Camera-type eye (tissue), 1 donor: ENCODE results near the gene ZNF350. TPM values are rescaled to one million over a fixed set of nuclear protein-coding genes. Genes with fewer than 3 reads are reported as not detected.

Experiments
- total RNA-seq: library from RNA; depleted of rRNA; stranded (reverse); fragments of >200 nt; gene quantifications from one replicate; pipeline ENCODE4 v1.2.3, GENCODE V29; 2014

The ZNF350 gene
- 20.3 TPM for total RNA-seq

DNA sequence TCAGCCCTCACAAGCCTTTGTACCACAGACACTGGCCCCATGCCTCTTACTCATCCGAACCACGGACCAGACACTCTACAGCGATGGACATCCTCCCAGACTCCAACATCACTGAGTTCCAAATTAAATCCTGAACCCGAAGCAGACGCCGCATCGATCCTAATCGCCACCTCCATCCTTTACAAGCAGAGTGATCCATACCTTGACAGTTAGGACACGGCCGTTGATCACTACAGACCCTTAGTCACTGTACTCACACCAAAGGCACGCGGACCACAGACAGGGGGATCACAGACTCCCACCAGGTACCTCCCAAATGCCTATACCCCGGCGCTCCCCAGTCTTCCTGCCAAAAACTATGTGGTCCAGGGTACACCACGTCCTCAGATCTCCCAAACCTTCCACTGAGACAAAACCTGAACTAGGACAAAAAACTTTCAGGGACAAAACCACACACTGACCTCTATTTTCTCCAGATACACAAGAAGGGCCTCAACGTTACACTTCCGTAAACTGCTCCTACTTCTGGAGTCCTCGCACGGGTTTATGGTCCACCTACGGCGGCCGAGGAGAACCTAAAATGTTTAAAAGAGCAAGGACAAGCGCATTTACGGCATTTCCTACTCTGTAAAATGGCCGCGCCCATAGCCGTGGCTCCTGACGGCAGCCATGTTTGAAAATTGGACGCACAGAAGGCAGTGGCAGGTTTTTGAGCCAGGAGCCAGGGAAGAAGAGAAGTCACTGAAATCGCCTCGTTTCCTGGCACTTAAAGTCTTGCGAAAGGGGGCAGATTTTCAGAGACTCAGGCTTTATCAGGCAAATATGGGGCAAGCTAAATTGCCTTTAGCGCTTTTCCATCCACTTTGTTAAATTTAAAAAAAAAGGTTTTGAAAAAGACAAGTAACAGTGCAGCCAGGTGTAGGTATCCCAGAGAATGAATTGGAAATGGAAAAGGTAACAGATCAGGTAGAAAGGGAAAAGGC lies at the start of gene ZNF350:
TSS of gene ZNF350 (minus strand) at position 532 of the 983 bp plus-strand sequence. CDS start 12,480 bp downstream, outside the sequence.

DNA sequence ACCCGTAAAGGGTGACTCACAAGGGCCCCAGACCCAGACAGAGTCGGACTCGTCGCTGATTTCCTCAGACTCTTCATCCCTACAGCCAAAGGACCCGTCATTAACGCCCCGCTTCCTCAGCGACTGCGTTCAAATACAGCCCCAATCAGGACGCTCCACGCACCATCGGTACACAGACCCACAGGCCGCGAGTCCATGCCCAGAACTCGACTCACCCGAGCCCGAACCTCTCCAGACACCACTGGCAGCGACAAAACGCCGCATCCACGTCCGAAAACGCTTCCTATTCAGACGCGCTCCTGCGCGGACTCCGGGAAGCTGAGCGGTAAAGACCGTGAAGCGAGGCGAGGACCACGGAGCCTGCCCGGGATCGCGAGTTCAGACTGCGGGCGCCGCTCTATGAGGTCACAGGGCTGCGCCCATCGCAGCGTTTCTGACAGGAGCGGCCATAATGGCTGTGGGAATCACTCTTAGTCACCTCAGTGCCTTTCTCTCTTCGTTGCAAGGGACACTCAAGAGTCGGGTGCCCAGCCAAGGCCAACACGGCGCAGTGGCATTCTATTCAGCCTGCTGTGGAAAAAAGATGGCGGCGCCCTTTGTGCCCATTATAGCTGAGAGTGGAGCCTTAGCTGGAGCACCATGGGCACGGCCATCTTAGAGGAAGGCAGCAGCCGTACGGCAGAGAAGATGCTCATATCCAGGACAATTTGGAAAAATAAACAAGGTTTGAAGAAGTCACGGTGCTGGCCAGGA lies 41.6 kb upstream of the ZNF350 start, which contains the start of gene ZNF614:
TSS of gene ZNF614 (minus strand) at position 353 of the 753 bp plus-strand sequence. CDS start 2,634 bp downstream, outside the sequence.

DNA sequence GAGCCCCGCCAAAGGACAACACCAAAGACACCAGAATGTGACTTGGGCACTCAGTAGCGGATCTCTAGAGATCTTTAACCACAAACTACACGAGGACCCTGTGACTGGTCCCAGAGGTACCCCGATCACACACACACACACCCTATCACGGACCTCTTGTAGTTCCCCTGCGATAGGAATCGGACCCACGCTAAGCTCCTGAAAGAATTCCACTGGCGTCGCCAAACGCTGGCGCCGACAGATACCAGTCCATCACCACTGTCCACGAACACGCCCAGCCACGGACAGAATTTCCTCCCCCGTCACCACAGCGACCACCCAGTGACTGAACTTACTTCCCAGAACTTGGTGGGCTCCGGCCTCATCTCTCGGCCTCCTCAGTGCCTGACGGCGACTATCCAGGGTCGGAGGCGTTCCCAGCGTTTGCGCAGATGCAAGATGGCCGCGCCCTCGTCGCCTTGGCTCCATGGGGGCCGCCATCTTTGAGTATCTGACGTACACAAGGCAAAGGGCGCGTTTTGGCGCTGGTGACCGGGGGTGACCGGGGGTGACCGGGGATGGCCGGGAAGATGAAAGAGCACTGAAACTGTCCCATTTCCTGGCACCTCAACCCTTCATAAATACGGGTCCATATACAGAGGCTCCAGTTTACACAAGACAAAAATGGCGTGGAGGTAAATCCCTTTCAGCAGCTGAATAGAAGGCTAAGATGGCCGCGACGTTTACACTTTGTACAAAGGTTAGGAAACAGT lies 21.3 kb upstream of the ZNF350 start, which contains the start of gene ZNF615:
TSS of gene ZNF615 (minus strand) at position 406 of the 752 bp plus-strand sequence. CDS start 4,500 bp downstream, outside the sequence.

DNA sequence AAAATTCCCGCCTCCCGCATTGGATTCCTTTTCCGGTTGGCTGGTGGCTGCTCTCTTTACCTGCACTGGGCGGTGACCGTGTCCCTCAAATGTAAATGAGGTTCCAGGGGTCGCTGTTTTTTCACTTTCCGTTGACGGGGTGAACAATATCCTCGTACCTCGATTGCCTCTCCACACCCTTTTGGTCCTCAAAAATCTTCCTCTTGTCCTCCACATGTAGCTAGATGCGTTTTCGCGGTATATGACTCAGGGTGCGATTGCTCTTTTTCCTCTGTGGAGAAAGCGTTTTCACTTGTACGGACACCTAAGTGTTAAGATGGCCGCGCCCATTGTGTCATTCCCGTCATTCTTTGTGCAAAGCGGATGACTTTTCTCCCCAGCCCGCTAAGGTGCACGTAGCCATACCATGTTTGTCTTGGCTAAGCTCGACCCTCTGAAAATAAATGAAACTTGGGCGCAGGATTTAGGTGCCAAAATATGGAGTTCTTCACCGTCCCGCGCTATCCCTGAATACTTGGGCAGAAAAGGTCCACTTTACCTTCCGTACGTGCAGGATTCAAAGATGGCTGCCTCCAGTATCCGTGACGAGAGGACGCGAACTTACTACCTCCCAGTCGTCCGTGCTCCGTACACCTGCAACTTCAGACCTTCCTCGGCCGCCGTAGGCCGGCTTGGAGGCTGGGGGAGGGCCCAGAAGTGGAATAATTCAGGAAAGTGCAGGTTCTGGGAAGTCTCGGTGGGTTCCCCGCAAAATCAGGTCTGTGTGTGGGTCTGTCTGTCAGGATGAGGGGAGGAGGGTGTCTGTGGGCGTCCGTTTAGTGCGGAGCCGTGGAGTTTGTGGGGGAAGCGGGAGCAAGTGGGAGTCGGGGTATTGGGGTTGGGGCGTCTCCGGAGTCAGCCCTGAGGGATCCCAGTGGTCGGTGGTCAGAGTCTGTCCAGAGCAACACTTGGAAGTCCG lies 59.6 kb downstream of the ZNF350 start, which contains the start of gene ZNF613:
TSS of gene ZNF613 (plus strand) at position 689 of the 958 bp plus-strand sequence. CDS start 8,749 bp downstream, outside the sequence.

Other genes starting within 250 kb of the ZNF350 start
- 1.5 TPM for gene FPR1, start 235.0 kb downstream of the ZNF350 start, total RNA-seq
- gene FPR2, start 225.7 kb downstream of the ZNF350 start, total RNA-seq, result 0.27 TPM
- 0.66 TPM for gene FPR3, start 191.7 kb downstream of the ZNF350 start, total RNA-seq
- gene ZNF577, start 98.9 kb downstream of the ZNF350 start, total RNA-seq, result 45.6 TPM
- gene ZNF649, start 81.8 kb downstream of the ZNF350 start, total RNA-seq, result 36.3 TPM
- gene ZNF613, start 59.4 kb downstream of the ZNF350 start, total RNA-seq, result 9.1 TPM
- 41.6 TPM for gene ZNF615, start 21.4 kb upstream of the ZNF350 start, total RNA-seq
- gene ZNF614, start 41.5 kb upstream of the ZNF350 start, total RNA-seq, result 21.6 TPM
- 30.2 TPM for gene ZNF432, start 62.0 kb upstream of the ZNF350 start, total RNA-seq
- 53.7 TPM for gene ZNF841, start 108.9 kb upstream of the ZNF350 start, total RNA-seq
- gene ZNF616, start 153.1 kb upstream of the ZNF350 start, total RNA-seq, result 29.7 TPM
- 34.6 TPM for gene ZNF836, start 184.8 kb upstream of the ZNF350 start, total RNA-seq
- gene PPP2R1A, start 203.2 kb upstream of the ZNF350 start, total RNA-seq, result 297 TPM